Glutamatergic neuron (in vitro differentiated cells): Measurements from ENCODE around the gene CCDC51. TPM values are rescaled to one million over a fixed set of nuclear protein-coding genes. Genes with fewer than 3 reads are reported as not detected.
"Not testable (repeated sequence)": the region's sequence is repeated elsewhere in the genome, so short reads cannot be mapped to it uniquely, and the experiment has no call there.

Experiments
- DNase-seq: peaks from one replicate; pipeline ENCODE4 v3.0.0; 2022
- H3K27ac Mint-ChIP-seq: one replicate; pipeline ENCODE4 v1.8.0; 2020; ENCODE audit warnings: mild to moderate bottlenecking, mixed read lengths, inconsistent platforms; ENCODE audit not compliant: unreplicated experiment
- H3K27me3 Mint-ChIP-seq: one replicate; pipeline ENCODE4 v1.8.0; 2020; ENCODE audit warnings: mild to moderate bottlenecking, moderate library complexity, mixed read lengths, inconsistent platforms; ENCODE audit not compliant: unreplicated experiment
- H3K36me3 Mint-ChIP-seq: one replicate; pipeline ENCODE4 v1.8.0; 2020; ENCODE audit warnings: mild to moderate bottlenecking, mixed read lengths, inconsistent platforms; ENCODE audit not compliant: unreplicated experiment
- H3K4me1 Mint-ChIP-seq: one replicate; pipeline ENCODE4 v1.8.0; 2020; ENCODE audit warnings: mild to moderate bottlenecking, low read depth, mixed read lengths, inconsistent platforms; ENCODE audit not compliant: unreplicated experiment
- H3K4me3 Mint-ChIP-seq: one replicate; pipeline ENCODE4 v1.8.0; 2020; ENCODE audit warnings: mild to moderate bottlenecking, mixed read lengths, inconsistent platforms; ENCODE audit not compliant: unreplicated experiment
- H3K9me3 Mint-ChIP-seq: one replicate; pipeline ENCODE4 v1.8.0; 2020; ENCODE audit warnings: mild to moderate bottlenecking, moderate library complexity, mixed read lengths, inconsistent platforms; ENCODE audit not compliant: unreplicated experiment
- CTCF ChIP-seq: fragments of 200-600 bp; sonication (generic); IDR thresholded peaks from one replicate; pipeline ENCODE4 v1.5.0; 2021; ENCODE audit not compliant: partially characterized antibody, unreplicated experiment
- total RNA-seq: library from RNA; stranded (reverse); fragmentation: NEBNext Ultra II Directional; extraction: Animal tissue kit (Norgen Biotek cat#: 25700); gene quantifications from one replicate; pipeline ENCODE4 v1.2.1, GENCODE V29; 2021; ENCODE audit not compliant: unreplicated experiment

CCDC51 gene
- total RNA-seq, 1 donor from 2014 or later, result 15.3 TPM

GRCh38 chr3:48477959-48478520, 38.1 kb upstream of the CCDC51 start:
- H3K27me3 Mint-ChIP-seq, result peaks cover 7% of the 10 kb centered on the region
- H3K4me1 Mint-ChIP-seq, result peaks cover 14% of the 10 kb centered on the region
- peaks cover 3% of the 10 kb centered on the region for H3K9me3 Mint-ChIP-seq
- no peak for TF ChIP-seq CTCF
- no peak overlapping the region for H3K4me3 Mint-ChIP-seq
- DNase-seq, result no peak
- no peak overlapping the region for H3K27ac Mint-ChIP-seq
- peaks cover 1% of the 10 kb centered on the region for H3K36me3 Mint-ChIP-seq

GRCh38 chr3:48476426-48477053, 36.6 kb upstream of the CCDC51 start:
- peaks cover 17% of the 10 kb centered on the region for H3K4me1 Mint-ChIP-seq
- H3K4me3 Mint-ChIP-seq, result no peak overlapping the region
- peaks cover 9% of the 10 kb centered on the region for H3K27me3 Mint-ChIP-seq
- H3K27ac Mint-ChIP-seq, result no peak overlapping the region
- DNase-seq, result no peak
- H3K9me3 Mint-ChIP-seq, result peaks cover 2% of the 10 kb centered on the region
- H3K36me3 Mint-ChIP-seq, result peaks cover 5% of the 10 kb centered on the region
- no peak for TF ChIP-seq CTCF

- H3K9me3 Mint-ChIP-seq, result peaks cover 2% of the 10 kb centered on the region
- peaks cover 17% of the 10 kb centered on the region for H3K4me1 Mint-ChIP-seq
- peaks cover 5% of the 10 kb centered on the region for H3K36me3 Mint-ChIP-seq
- no peak for TF ChIP-seq CTCF
- no peak overlapping the region for H3K4me3 Mint-ChIP-seq
- no peak for DNase-seq
- peaks cover 9% of the 10 kb centered on the region for H3K27me3 Mint-ChIP-seq
- H3K27ac Mint-ChIP-seq, result no peak overlapping the region
Measured at GRCh38 chr3:48475188-48475587, 35.3 kb upstream of the CCDC51 start.

- H3K36me3 Mint-ChIP-seq, result peaks cover 5% of the 10 kb centered on the region
- H3K27me3 Mint-ChIP-seq, result peaks cover 9% of the 10 kb centered on the region
- peak overlapping the region; percentile 7 for H3K4me3 Mint-ChIP-seq
- H3K27ac Mint-ChIP-seq, result peak overlapping the region; percentile 1
- DNase-seq, result no peak
- H3K9me3 Mint-ChIP-seq, result peaks cover 2% of the 10 kb centered on the region
- no peak for TF ChIP-seq CTCF
- H3K4me1 Mint-ChIP-seq, result peaks cover 20% of the 10 kb centered on the region
Measured at GRCh38 chr3:48474619-48475018, 34.7 kb upstream of the CCDC51 start.

- not testable (repeated sequence) for H3K36me3 Mint-ChIP-seq, H3K9me3 Mint-ChIP-seq, H3K4me3 Mint-ChIP-seq, H3K27me3 Mint-ChIP-seq, H3K27ac Mint-ChIP-seq, DNase-seq
- peaks cover 23% of the 10 kb centered on the region for H3K4me1 Mint-ChIP-seq
Measured at GRCh38 chr3:48474031-48474430, 34.1 kb upstream of the CCDC51 start.
